ENCODE results near the gene PZP. TPM values are rescaled to one million over a fixed set of nuclear protein-coding genes. Genes with fewer than 3 reads are reported as not detected.
A peak's percentile ranks its signal among the peaks of the same experiment; 100 is the strongest.

PZP gene
- total and polyA plus RNA-seq, 4 donors = 0.61 to 4.6 (median 2.2) TPM

GRCh38 chr12:9134981-9135628 is 73.1 kb downstream of the PZP start:
- peak; percentile 94 to 98 (median 98) for DNase-seq
- Histone ChIP-seq H3K27me3 (ENCODE audit: control insufficient read depth in 3 of 3, insufficient read depth in 3 of 3, low read length in 2 of 3) (no peaks in the 10 kb centered on the region), H3K36me3 (ENCODE audit: control insufficient read depth in 4 of 4, insufficient read depth in 4 of 4, low read length in 4 of 4) (peaks cover 0 to 3% (median 0%) of the 10 kb centered on the region in 4 donors), H3K4me1 (ENCODE audit: control insufficient read depth in 5 of 5, insufficient read depth in 5 of 5, low read length in 5 of 5) (peaks cover 0 to 47% (median 0%) of the 10 kb centered on the region in 5 donors), H3K27ac (ENCODE audit: low read depth in 1 of 2, low read length in 1 of 2) (peak overlapping the region in 1 of 2 donors; percentile 79), H3K9ac (ENCODE audit: insufficient read depth in 1 of 2, low read length in 2 of 2) (no peak overlapping the region), H3K9me3 (ENCODE audit: control insufficient read depth in 4 of 4, insufficient read depth in 3 of 4, low read length in 3 of 4) (peaks cover 0 to 3% (median 0%) of the 10 kb centered on the region in 4 donors), H3K4me3 (no peak overlapping the region)
- TF ChIP-seq, protein P1, sequence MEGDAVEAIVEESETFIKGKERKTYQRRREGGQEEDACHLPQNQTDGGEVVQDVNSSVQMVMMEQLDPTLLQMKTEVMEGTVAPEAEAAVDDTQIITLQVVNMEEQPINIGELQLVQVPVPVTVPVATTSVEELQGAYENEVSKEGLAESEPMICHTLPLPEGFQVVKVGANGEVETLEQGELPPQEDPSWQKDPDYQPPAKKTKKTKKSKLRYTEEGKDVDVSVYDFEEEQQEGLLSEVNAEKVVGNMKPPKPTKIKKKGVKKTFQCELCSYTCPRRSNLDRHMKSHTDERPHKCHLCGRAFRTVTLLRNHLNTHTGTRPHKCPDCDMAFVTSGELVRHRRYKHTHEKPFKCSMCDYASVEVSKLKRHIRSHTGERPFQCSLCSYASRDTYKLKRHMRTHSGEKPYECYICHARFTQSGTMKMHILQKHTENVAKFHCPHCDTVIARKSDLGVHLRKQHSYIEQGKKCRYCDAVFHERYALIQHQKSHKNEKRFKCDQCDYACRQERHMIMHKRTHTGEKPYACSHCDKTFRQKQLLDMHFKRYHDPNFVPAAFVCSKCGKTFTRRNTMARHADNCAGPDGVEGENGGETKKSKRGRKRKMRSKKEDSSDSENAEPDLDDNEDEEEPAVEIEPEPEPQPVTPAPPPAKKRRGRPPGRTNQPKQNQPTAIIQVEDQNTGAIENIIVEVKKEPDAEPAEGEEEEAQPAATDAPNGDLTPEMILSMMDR (IDR thresholded peaks at IDR 0.05; ENCODE audit: control extremely low read depth, extremely low read depth) = no peak
- ATAC-seq (ENCODE audit: insufficient read depth, low FRiP score) = peak; percentile 58
- WGBS, 2 donors = 79 to 86% methylated on average over 16 of the region's 16 CpGs

- Histone ChIP-seq H3K9ac (ENCODE audit: insufficient read depth in 1 of 2, low read length in 2 of 2) (no peak overlapping the region), H3K4me1 (ENCODE audit: control insufficient read depth in 5 of 5, insufficient read depth in 5 of 5, low read length in 5 of 5) (peaks cover 0 to 47% (median 0%) of the 10 kb centered on the region in 5 donors), H3K27me3 (ENCODE audit: control insufficient read depth in 3 of 3, insufficient read depth in 3 of 3, low read length in 2 of 3) (no peaks in the 10 kb centered on the region), H3K36me3 (ENCODE audit: control insufficient read depth in 4 of 4, insufficient read depth in 4 of 4, low read length in 4 of 4) (peaks cover 0 to 3% (median 0%) of the 10 kb centered on the region in 4 donors), H3K4me3 (no peak overlapping the region), H3K27ac (ENCODE audit: low read depth in 1 of 2, low read length in 1 of 2) (no peak overlapping the region), H3K9me3 (ENCODE audit: control insufficient read depth in 4 of 4, insufficient read depth in 3 of 4, low read length in 3 of 4) (no peaks in the 10 kb centered on the region)
- DNase-seq = peak in 2 of 3 donors; percentile 92 to 94
- no peak for ATAC-seq (ENCODE audit: insufficient read depth, low FRiP score)
- 32 to 74% methylated on average over 1 of the region's 1 CpG for WGBS, 2 donors
- TF ChIP-seq, protein P1 (IDR thresholded peaks at IDR 0.05; ENCODE audit: control extremely low read depth, extremely low read depth) = no peak
Measured at GRCh38 chr12:9133216-9133916, 74.8 kb downstream of the PZP start.

DNA sequence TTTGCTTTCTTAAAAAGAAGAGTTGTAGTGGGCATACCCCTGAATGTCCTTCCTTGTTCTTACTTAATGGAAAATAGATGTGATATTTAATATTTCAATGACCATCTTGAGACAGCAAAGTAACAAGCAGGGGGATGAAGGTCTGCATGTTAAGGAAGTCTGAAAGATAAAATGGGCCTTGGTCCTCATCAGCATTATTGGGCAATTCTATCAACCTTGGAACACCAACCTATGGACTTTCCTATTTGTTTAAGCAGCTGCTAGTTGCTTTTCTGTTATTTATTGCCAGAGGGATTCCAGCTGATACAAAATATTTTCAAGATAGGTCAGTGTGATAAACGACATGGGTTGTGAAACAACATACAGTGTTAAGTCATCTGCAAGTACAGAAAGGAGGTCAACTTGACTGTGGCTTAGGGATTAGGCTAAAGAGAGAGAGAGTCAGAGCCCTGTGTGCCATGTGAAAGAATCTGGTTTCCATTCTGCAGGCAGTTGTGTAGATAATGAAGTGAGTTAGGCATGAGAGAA is 76.1 kb downstream of the PZP start:
- Histone ChIP-seq H3K36me3 (ENCODE audit: control insufficient read depth in 4 of 4, insufficient read depth in 4 of 4, low read length in 4 of 4) (peaks cover 0 to 6% (median 0%) of the 10 kb centered on the region in 4 donors), H3K9me3 (ENCODE audit: control insufficient read depth in 4 of 4, insufficient read depth in 3 of 4, low read length in 3 of 4) (no peaks in the 10 kb centered on the region), H3K4me3 (no peak overlapping the region), H3K4me1 (ENCODE audit: control insufficient read depth in 5 of 5, insufficient read depth in 5 of 5, low read length in 5 of 5) (peaks cover 0 to 47% (median 0%) of the 10 kb centered on the region in 5 donors), H3K9ac (ENCODE audit: insufficient read depth in 1 of 2, low read length in 2 of 2) (no peak overlapping the region), H3K27me3 (ENCODE audit: control insufficient read depth in 3 of 3, insufficient read depth in 3 of 3, low read length in 2 of 3) (no peaks in the 10 kb centered on the region), H3K27ac (ENCODE audit: low read depth in 1 of 2, low read length in 1 of 2) (no peak overlapping the region)
- ATAC-seq (ENCODE audit: insufficient read depth, low FRiP score) = peak; percentile 27
- 53 to 73% methylated on average over 1 of the region's 1 CpG for WGBS, 2 donors
- TF ChIP-seq, protein P1 (IDR thresholded peaks at IDR 0.05; ENCODE audit: control extremely low read depth, extremely low read depth) = no peak
- peak; percentile 51 to 92 (median 88) for DNase-seq
